Measurements from ENCODE around the gene SLC30A3.

SLC30A3 gene

DNA sequence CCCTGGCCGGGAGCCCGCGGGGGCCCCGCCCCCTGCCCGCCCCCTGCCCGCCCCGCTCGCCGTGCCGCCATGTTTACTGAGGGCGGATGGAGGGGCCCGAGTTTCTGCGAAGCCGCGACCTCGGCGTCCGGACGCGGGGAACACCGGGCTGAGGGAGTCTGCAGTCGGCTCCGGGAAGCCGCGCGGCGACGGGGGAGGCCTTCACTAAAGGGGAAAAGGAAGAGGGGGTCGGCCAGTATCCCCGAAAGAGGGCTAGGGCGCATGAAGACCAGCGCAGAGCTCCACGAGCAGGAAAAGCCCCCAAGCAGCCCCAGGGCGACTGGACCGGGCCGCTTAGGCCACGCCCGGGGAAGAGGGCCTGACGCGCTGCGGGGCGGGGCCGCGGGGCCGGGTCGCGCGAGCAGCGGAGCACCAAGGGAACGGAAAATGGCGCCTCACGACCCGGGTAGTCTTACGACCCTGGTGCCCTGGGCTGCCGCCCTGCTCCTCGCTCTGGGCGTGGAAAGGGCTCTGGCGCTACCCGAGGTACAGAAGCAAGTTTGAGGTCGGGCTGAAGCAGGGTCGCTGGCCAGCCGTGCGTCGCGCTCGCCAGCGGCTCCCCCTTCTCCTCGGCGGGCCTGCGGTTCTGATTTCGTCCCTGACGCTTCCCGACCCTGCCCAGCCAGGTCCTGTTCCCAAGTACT lies 50.8 kb downstream of the SLC30A3 start, which contains the start of the genes ATRAID and SLC5A6:
Gene ATRAID (plus strand): TSS at position 99 of the 683 bp plus-strand sequence. CDS start 328 bp downstream, at position 427.
Gene SLC5A6 (minus strand): TSS at position 326 of the 683 bp plus-strand sequence. CDS start 4,618 bp downstream, outside the sequence.
- DNase-seq (ENCODE audit: low spot score), result peak; percentile 90
- Histone ChIP-seq H3K27ac (peak within 1 kb of the TSS; percentile 97 to 98), H3K4me3 (peak within 1 kb of the TSS; percentile 93)
- TF ChIP-seq, protein P1, sequence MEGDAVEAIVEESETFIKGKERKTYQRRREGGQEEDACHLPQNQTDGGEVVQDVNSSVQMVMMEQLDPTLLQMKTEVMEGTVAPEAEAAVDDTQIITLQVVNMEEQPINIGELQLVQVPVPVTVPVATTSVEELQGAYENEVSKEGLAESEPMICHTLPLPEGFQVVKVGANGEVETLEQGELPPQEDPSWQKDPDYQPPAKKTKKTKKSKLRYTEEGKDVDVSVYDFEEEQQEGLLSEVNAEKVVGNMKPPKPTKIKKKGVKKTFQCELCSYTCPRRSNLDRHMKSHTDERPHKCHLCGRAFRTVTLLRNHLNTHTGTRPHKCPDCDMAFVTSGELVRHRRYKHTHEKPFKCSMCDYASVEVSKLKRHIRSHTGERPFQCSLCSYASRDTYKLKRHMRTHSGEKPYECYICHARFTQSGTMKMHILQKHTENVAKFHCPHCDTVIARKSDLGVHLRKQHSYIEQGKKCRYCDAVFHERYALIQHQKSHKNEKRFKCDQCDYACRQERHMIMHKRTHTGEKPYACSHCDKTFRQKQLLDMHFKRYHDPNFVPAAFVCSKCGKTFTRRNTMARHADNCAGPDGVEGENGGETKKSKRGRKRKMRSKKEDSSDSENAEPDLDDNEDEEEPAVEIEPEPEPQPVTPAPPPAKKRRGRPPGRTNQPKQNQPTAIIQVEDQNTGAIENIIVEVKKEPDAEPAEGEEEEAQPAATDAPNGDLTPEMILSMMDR (IDR thresholded peaks at IDR 0.05), result no peak

DNA sequence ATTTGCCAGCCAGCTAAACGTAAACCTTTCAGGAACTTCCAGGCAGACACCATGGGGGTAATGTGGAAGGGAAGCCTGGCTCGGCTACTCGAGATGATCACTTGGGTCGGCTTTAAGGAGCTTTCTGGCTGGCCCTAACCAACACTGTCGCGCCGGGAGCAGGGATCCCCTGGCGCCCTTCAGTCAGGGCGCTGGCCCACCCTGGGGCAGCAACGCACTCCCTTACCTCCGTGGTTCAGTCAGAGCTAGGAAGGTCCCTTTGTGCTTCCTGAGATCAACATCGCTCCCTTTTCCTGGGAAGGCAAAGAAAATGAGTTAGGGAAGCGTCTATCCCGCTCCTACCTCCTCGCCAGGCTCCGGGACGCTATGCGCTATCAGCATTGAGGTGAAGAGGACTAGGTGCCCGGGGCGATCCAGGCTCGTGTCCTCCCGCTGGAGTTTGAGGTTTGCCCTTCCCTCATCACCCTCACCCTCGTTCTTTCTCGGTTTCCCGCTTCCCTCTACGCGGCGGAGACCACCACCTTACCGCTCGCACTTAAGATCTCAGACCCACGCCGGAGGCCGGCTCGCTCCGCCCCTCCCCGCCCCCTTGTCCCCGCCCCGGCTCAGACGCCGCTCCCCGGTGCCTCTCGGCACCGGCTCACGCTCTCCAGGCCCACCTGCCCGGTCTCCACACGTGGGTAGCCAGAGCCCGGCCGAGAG lies 51.5 kb downstream of the SLC30A3 start:
- DNase-seq (ENCODE audit: low spot score), result no peak
- H3K27ac ChIP-seq, result peak overlapping the region; percentile 97 to 98
- TF ChIP-seq, protein P1 (IDR thresholded peaks at IDR 0.05), result no peak
- H3K4me3 ChIP-seq, result peak overlapping the region; percentile 93

DNA sequence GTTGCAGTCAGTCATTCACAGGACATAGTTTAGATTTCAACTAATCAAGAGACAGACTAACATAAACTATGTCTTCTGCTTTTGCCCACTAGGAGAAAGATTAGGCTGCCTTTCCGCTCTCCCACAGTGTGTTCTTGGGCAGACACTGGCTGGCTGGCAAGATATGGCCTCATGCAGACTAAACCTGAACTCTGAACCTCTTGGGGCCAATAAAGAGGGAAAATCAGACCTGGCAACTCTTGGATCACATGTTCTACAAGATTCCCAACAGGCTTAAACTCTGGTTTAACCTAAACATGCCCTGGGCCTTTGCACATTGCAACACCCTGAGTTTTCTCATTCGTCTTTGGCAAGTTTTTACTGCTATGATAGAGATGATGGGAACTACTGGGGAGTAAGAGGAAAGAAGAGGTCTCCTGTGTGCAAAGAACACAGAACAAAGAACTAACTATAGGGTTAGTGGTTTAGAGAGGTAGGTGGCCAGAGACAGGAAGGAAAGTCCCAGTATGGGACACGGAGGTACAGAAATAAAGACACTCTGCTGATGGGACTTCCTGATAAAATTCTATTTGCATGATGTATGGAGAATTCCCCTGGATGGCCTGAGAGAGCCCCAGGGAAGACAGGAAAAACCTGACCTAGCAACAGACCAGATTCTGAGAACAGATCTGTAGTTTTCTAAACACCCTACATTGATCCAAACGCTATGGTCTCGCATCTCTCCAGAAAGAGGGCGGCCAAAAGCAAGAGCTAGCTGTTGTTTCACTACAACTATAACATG lies 53.0 kb downstream of the SLC30A3 start:
- Histone ChIP-seq H3K4me3 (no peak overlapping the region), H3K27ac (no peak overlapping the region)
- DNase-seq (ENCODE audit: low spot score), result no peak
- TF ChIP-seq, protein P1 (IDR thresholded peaks at IDR 0.05), result no peak

DNA sequence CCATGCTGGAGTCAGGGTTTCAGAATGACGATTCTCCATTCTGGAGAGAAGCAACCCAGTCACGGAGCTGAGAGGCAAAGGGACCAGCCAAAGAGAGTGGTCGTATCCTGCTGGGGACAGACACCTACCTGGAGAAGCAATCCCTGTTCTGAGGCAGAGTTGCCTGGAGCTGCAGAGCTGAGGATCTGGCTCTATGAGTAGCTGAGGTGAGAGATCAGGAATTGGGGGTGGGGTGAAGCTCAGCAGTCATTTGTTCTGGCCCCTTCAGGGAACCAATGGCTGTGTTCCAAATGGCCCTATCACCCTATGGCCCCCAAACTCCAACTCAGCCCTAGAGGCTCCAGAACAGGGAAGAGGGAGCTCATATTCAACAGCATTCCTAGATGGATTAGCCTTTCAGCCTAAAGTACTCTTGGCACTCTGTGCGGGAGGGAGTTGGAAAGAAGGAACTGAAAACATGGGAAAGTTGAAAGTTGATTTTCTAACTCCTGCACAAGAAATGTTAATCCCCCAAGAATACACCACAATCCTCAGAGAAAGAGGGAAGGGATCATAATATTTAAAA lies 54.3 kb downstream of the SLC30A3 start:
- Histone ChIP-seq H3K27ac (no peak overlapping the region), H3K4me3 (no peak overlapping the region)
- DNase-seq (ENCODE audit: low spot score), result no peak
- TF ChIP-seq, protein P1 (IDR thresholded peaks at IDR 0.05), result no peak

DNA sequence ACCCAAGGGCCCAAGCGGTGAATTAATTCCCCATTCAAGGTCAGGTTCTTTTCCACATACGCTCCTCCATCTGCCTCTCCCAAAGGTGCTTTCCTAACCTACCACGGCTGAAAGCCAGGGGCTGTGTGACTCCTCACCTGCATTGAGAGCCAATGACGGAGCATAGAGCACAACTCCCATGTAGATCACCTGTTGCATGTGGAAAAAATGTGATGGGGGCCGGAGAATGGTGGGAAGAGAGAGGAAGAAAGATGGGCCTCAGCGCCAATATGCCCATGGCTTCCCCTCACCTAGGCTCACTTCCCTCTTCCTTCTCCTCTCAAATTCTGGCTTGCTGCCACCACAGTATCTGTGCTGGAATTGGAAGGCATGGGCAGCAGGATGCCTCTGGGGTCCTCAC lies 56.5 kb downstream of the SLC30A3 start:
- no peak overlapping the region for H3K27ac ChIP-seq
- H3K4me3 ChIP-seq, result no peak overlapping the region
- TF ChIP-seq, protein P1 (IDR thresholded peaks at IDR 0.05), result no peak
- no peak for DNase-seq (ENCODE audit: low spot score)

DNA sequence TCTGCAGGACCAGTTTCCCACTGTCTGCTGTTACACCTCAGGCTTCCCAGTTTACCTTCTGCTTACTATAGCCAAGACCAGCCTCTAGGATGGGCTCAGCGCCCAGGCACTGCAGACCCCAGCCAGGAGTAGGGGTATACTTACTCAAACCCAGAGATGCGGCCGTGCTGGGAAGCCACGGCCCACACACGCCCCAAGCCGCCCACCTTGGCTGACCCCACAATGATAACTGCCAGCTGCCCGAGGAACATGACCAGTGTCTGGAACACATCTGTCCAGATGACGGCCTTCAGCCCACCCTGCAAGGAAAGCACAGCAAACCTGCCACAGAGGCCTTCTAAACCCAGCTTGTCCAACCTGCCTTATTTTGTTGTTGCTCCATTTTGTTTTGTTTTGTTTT lies 57.6 kb downstream of the SLC30A3 start:
- TF ChIP-seq, protein P1 (IDR thresholded peaks at IDR 0.05), result no peak
- Histone ChIP-seq H3K27ac (no peak overlapping the region), H3K4me3 (no peak overlapping the region)
- DNase-seq (ENCODE audit: low spot score), result no peak

All from coronary artery (tissue), 2 donors.